GM19455 (cell line): ENCODE measurements around the gene SPEM3.
"Not testable (repeated sequence)": the region's sequence is repeated elsewhere in the genome, so short reads cannot be mapped to it uniquely, and the experiment has no call there.

Experiments used
- ATAC-seq: cut with Tn5 transposase; IDR thresholded peaks from one replicate; pipeline ENCODE4 v1.9.1; 2021; ENCODE audit not compliant: unreplicated experiment

SPEM3 gene

DNA sequence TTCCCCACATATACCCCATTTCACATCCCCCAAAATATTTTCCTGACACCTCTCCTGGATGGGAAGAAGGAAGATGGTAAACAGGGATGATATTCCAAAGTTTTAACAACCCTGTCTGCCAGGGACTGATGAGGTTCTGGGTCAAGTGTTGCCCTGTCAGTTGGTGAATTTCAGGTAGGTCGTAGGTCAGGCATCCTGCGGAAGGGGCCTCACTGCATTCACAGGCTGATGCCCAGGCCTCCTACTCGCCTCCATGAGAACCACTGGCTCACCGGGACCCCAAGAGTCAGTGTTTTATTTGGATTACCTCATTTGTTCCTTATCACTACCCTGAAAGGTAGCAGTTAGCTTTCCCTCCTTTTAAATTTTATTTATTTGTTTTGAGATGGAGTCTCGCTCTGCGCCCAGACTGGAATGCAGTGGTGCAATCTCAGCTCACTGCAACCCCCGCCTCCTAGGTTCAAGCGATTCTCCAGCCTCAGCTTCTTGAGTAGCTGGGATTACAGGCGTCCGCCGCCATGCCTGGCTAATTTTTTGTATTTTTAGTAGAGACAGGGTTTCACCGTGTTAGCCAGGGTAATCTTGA lies 40.2 kb downstream of the SPEM3 start:
- no peak for ATAC-seq

DNA sequence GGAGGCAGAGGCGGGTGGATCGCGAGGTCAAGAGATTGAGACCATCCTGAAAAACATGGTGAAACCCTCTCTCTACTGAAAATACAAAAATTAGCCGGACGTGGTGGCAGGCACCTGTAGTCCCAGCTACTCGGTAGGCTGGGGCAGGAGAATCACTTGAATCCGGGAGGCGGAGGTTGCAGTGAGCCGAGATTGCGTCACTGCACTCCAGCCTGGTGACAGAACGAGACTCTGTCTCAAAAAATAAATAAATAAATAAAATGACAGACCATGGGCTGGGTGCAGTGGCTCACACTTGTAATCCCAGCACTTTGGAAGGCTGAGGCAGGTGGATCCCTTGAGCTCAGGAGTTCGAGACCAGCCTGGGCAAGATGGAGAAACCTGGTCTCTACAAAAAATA lies 41.2 kb downstream of the SPEM3 start:
- ATAC-seq: not testable (repeated sequence)

DNA sequence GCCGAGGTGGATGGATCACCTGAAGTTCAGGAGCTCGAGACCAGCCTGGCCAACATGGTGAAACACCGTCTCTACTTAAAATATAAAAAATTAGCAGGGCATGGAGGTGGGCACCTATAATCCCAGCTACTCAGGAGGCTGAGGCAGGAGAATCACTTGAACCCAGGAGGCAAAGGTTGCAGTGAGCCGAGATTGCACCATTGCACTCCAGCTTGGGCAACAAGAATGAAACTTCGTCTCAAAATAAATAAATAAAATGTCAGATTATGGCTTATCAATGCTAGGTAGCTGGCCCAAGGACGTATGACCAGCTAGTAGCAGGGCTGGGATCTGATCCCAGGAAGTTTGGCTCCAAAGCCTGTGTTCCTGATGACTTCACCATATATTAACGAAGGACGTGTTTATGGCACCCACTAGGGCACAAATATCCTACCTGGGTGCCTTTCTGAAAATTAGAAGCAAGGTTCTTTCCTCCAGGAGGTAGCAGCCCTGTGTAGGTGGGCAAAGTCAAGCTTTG lies 41.9 kb downstream of the SPEM3 start:
- not testable (repeated sequence) for ATAC-seq

DNA sequence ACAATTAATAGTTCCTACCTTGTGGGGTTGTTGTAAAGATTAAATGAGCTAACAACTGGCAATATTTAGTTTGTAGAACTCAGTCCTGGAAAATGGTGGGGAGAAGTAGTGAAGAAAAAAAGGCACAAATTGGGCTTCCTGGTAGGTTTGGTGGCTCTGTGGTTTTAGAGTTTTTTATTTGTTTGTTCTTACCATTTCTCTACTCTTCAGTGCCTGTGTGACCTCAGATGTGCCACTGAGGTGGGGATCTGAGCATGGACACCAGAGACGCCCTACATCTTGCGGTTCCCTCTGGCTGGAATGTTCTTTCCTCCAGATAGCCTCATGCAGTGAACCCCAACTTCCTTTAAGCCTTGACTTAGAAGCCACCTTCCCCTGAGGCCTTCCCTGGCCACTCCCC lies 43.1 kb downstream of the SPEM3 start:
- no peak for ATAC-seq

DNA sequence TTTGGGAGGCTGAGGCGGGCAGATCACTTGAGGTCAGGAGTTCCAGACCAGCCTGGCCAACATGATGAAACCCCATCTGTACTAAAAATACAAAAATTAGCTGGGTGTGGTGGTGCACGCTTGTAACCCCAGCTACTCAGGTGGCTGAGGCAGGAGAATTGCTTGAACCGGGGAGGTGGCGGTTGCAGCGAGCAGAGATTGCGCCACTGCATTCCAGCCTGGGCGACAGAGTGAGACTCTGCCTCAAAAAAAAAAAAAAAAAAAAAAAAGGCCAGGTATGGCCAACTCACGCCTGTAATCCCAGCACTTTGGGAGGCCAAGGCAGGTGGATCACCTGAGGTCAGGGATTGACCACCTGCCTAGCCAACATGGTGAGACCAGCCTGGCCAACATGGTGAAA lies 46.1 kb downstream of the SPEM3 start:
- ATAC-seq: not testable (repeated sequence)

DNA sequence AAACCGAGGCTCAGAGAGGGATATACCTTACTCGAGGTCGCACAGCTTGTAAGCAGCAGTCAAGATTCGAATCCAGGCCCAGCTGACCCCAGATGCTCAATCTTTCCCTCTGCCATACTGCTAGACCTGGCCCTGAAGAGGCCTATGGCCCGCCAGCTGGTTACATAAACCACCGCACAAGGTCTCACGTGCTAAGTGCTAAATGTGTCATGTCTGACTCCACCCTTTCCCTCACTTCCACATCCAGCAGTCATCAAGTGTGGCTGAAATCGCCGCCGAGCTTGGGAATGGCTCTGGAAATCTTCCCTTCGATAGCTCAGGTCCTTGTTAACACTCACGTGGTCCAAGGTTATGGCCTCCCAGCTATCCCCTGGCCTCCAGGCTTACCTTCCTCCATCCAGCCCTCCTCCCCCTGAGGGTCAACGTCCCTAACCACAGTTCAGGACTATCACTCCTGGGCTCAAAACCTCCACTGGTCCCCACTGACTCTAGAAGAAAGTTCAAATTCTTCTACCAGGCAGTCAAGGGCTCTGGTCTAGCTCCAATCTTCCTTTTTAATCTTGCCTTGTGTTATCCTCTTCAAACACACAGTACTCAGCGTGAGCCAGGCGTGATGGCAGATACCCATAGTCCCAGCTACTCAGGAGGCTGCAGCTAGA lies 47.2 kb downstream of the SPEM3 start:
- ATAC-seq: no peak

DNA sequence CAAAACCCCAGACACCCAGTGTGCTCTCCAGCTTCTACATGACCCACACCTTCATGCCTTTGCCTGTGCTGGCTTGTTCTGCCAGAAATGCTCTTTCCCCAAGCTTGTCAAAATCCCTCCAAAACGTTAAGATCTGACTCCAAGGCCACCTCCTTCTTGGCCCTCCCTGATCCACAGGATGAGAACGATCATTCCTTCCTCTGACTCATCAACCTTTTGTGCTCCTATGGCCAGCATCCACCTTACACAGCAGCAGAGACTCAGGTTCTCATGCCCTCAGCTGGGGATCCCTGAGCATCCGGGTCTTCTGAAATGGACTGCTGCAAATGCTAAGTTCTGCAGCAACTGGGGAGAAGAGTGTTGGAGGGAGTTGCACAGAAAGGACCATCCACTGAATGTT lies 47.8 kb downstream of the SPEM3 start:
- ATAC-seq: no peak

DNA sequence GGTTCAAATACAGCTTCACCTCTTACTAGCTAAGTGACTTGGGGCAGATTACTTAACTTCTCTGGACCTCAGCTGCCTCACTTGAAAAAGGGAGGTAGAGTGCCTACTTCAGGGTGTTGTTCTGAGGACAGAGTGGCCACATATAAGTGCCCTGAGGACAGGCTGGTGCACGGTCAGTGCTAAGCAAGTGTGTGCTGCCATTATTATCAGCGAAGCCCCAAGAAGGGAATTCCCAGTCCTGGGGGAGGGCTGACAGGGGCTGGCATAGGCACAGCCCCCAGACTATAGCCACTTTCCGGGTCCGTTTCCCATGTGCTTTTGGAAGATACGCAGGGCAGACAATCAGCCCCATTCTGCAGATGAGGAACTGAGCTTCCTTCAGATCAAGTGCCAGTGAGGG lies 48.3 kb downstream of the SPEM3 start:
- no peak for ATAC-seq

DNA sequence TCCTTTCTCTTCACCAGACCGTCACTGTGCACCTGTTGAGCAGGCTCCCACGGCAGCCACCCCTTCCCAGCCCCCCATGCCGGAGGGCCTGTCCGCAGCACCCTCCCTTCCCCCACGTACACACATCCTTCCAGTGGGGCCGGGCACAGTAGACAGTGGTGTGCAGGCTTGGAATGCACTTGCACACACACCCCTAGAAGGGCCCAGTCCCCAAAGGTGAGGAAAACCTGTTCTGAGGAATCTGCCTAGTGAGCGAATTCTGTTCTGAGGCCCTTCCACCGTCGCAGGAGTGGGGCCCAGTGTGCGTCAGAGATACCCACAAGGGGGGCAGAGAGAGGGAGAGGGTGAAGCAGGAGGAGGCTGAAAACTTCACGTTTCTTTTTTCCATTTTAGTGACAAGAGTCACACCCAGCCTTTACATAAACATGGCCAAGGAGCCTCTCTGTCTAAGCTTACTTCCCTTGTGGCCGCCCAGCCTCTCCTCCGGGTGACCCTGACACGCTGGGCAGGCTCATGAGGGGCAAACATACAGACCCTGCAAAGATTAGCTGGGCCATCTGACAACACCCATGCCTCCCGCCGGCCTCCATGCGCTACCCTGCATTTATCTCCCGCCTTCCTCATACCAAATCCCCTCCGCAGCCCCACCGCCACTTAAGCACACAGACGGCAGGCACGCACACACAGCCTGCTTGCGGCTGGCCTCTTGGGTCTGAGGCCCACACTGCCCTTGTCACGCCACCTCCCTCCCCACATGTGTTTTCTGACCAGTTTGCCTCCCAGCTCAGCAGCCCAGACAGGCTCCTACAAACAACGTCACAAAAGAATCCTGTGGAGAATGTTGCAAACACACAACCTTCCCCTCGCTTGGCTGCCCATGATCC lies 49.0 kb downstream of the SPEM3 start:
- ATAC-seq: no peak

DNA sequence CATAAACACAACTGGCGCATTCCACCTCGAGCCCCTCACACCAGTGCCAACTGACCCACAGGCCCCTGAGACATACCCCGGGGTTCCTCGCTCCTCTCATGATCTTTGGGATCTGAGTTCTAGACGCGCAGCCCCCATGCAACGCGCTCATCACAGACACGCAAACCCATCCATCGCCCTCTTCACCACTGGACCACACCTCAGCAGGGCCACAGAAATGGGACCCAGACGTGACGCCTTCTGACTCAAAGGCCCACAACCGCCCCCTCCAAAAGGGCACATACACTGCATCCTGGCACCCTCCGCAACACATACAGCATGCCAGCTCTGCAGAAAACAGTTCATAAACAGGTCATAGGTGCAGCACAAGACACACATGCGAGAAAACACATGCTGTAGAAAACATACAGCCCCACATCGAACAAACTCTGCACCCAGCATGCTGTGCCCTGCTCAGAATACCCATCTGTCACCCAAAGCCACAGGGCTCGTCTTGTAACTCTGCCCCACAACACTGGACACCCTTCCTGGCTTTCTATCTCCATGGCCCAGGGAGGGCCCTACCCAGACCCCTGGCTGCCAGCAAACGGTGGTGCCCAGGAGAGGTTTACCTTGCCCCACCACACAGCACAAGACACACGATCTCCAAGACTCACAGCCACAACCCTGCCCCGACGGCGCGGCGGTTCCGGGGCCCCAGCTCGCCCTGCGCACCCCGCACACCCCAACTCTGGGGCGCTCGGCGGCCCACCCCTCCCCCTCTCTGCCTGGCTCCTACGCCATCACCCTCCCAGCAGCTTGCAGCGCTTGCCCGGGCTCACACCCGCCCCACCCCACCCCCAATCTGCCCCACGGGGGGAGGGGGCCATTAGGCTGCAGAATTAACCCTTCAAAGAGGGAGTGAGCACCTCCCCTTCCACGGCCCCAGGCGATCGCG lies 49.9 kb downstream of the SPEM3 start:
- no peak for ATAC-seq

DNA sequence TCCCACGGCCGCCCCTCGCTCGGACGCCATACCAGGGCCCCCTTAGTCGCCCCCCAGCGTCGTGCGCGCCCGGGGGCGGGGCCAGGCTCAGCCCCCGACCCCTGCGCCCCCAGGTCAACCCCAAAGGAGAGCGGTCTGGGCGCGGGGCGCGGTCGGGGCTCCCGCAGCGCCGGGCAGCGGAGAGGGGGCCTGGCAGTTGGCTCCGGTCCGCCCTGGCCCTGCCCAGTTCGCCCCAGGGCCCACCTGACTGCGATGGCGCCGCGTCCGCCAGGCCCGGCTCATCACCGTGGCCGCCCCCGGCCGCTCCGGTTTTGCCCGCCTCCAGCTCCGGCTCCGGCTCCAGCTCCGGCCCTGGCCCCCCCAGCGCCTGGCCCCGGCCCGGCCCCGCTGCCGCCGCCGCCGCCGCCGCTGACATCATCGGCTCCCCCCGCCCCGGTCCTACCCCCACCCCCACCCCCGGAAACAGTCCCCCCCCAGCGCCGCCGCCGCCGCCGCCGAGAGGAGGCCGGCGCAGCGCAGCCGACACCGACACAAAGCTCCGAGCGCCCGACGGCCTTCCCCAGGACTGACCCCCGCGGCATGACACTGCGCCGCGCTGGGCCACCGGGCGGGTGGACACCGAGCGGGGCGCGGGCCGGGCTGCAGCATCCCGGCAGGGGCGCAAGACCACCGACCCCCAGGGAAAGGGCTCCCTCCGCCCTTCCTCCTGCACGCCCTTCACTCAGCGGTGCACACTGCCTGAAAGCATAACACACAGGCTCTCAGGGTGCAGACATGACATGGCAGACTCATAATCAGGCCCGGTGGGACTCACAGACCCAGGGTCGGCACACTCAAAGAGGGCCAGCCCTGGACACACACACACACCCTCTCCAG lies 50.8 kb downstream of the SPEM3 start, which contains the start of gene ZBTB4:
TSS of gene ZBTB4 (minus strand) at position 419 of the 876 bp plus-strand sequence. CDS start 12,830 bp downstream, outside the sequence.
- ATAC-seq: no peak

DNA sequence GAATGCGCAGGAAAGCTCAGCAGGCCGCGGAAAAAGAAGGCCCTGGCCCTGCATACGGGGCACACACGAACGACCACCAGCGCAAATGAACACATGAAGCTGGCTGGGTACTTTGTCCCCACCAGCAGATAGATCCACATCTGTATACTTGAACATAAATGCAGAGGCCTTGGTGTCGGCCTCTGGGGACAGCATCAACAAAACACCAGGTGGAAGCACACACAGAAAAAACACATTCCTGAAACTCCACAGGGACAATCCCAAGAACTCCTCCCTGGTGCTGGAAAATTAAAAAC lies 51.4 kb downstream of the SPEM3 start:
- no peak for ATAC-seq

DNA sequence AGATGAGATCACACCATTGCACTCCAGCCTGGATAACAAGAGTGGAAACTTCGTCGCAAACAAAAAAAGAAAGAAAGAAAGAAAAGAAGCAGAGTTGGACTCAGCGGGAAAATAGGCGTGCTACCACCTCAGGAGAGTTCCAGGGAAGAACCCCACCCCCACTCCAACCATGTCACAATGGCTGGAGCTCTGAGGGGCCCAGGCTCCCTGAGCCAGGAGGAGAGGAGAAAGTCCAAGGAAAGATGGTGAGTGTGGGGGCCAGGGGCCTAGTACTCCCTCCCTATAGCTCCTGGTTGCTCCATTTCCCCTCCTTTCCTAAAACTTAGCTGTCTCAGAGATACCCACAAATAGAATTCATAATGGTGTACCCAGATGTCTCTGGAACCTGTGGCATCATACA lies 52.6 kb downstream of the SPEM3 start, which contains the start of gene SLC35G6:
TSS of gene SLC35G6 (plus strand) at position 172 of the 400 bp plus-strand sequence. CDS start at position 243, 71 bp downstream.
- not testable (repeated sequence) for ATAC-seq

DNA sequence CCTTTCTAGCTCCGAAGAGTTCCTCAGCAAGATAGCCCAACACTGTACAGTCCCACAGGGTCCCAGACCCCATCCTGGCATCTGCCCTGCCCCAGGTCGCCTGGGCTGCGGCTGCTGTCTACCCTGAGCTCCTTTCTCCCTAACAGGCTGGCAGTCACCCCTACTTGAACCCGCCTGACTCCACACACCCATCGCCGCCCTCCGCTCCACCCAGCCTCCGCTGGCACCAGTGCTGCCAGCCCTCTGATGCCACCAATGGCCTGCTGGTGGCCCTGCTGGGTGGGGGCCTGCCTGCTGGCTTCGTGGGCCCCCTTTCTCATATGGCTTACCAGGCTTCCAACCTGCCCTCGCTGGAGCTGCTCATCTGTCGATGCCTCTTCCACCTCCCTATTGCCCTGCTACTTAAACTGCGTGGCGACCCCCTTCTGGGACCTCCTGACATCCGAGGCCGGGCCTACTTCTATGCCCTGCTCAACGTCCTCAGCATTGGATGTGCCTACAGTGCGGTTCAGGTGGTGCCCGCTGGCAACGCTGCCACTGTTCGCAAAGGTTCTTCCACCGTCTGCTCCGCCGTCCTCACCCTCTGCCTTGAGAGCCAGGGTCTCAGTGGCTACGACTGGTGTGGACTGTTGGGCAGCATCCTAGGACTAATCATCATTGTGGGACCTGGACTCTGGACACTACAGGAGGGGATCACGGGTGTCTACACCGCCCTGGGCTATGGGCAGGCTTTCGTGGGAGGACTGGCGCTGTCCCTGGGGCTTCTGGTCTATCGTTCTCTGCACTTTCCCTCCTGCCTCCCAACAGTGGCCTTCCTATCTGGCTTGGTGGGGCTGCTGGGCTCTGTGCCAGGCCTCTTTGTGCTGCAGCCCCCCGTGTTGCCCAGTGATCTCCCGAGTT lies 53.4 kb downstream of the SPEM3 start:
- ATAC-seq: not testable (repeated sequence)
